Tibial nerve (tissue), 4 donors: ENCODE measurements around the gene TTC23L. TPM values are rescaled to one million over a fixed set of nuclear protein-coding genes. Genes with fewer than 3 reads are reported as not detected.

Experiments
- DNase-seq, 2 donors: peaks; one replicate each; pipeline ENCODE4 v3.0.0-alpha.2; 2019; ENCODE audit warnings: low spot score in 2 of 2
- H3K27ac ChIP-seq, 4 donors: fragments of 200-600 bp; sonication (generic) in 3 of 4; one replicate each; pipeline ENCODE4 v1.5.1; 2017 to 2019; ENCODE audit warnings: mild to moderate bottlenecking in 1 of 4
- H3K27me3 ChIP-seq, 2 donors: fragments of 200-600 bp; sonication (generic) in 1 of 2; one replicate each; pipeline versions ENCODE4 v1.5.1 to v1.6.0; 2017 to 2019
- H3K36me3 ChIP-seq, 3 donors: fragments of 200-600 bp; sonication (generic); one replicate each; pipeline ENCODE4 v1.5.1; 2018 to 2019
- H3K4me1 ChIP-seq, 4 donors: fragments of 200-600 bp; sonication (generic) in 3 of 4; one replicate each; pipeline ENCODE4 v1.5.1; 2017 to 2019
- H3K4me3 ChIP-seq, 4 donors: fragments of 200-600 bp; sonication (generic) in 3 of 4; one replicate each; pipeline ENCODE4 v1.5.1; 2017 to 2019; ENCODE audit warnings: mild to moderate bottlenecking in 1 of 4, moderate library complexity in 1 of 4
- H3K9me3 ChIP-seq, 4 donors: fragments of 200-600 bp; sonication (generic) in 3 of 4; one replicate each; pipeline ENCODE4 v1.5.1; 2017 to 2019
- CTCF ChIP-seq, 5 experiments: fragments of 200-600 bp in 3 of 5; fragments of 450-650 bp in 2 of 5; sonication (generic) in 3 of 5; IDR thresholded peaks; one replicate each; pipeline ENCODE4 v1.5.1; 2016 to 2019; ENCODE audit warnings: antibody characterized with exemption in 5 of 5, mild to moderate bottlenecking in 3 of 5, moderate library complexity in 2 of 5
- EP300 ChIP-seq, 2 donors: sonication (generic); formaldehyde crosslinking; IDR thresholded peaks; one replicate each; pipeline ENCODE4 v1.6.1; 2017; ENCODE audit warnings: antibody characterized with exemption in 2 of 2, mild to moderate bottlenecking in 1 of 2
- POLR2A ChIP-seq, 2 donors: fragments of 450-650 bp; IDR thresholded peaks; one replicate each; pipeline ENCODE4 v1.6.1; 2017; ENCODE audit warnings: antibody characterized with exemption in 2 of 2, mild to moderate bottlenecking in 2 of 2, moderate library complexity in 2 of 2
- WGBS, 2 donors: methylation state at CpG; one replicate each; pipeline ENCODE4 v1.1.5; 2018; 5-methylcytosine and 5-hydroxymethylcytosine counted together
- total RNA-seq, 4 donors: library from RNA; depleted of rRNA; stranded (reverse); fragments of >200 nt; gene quantifications; one replicate each; pipeline ENCODE4 v1.1.0, GENCODE V29; 2016

Gene TTC23L
- total RNA-seq, 4 donors from 2014 or later, result 0.39 to 5.4 (median 2.7) TPM

GRCh38 chr5:34876275-34876674 is 37.3 kb downstream of the TTC23L start:
- H3K27me3 ChIP-seq, result no peaks in the 10 kb centered on the region
- H3K9me3 ChIP-seq, result peaks cover 0 to 15% (median 0%) of the 10 kb centered on the region in 4 donors
- TF ChIP-seq EP300 (IDR thresholded peaks at IDR 0.05), result no peak
- TF ChIP-seq POLR2A (IDR thresholded peaks at IDR 0.05), result no peak
- no peak for TF ChIP-seq CTCF (IDR thresholded peaks at IDR 0.05)
- H3K4me1 ChIP-seq, result no peaks in the 10 kb centered on the region
- no peak for DNase-seq
- H3K36me3 ChIP-seq, result no peaks in the 10 kb centered on the region
- no peak overlapping the region for H3K4me3 ChIP-seq
- H3K27ac ChIP-seq, result no peak overlapping the region

DNA sequence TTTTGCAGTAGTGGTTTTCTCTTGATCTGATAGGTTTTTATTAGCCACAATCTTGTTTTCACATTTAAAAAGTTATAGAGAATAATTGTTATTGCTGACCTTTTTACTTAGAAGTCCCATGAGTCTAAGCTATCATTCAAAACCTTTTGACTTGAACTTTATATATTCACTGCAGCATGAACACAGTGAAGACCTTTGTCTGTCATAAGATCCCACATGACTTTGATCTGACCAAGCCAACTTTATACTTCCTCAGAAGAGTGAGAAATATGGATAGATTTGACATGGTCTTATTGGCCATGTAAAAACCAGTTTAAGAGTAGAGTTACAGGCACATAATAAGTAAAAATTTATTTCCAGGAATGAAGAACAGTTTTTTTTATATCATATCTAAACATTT is 42.3 kb downstream of the TTC23L start:
- Histone ChIP-seq H3K4me3 (no peak overlapping the region), H3K27me3 (no peaks in the 10 kb centered on the region), H3K9me3 (peaks cover 0 to 10% (median 0%) of the 10 kb centered on the region in 4 donors), H3K27ac (no peak overlapping the region), H3K4me1 (no peaks in the 10 kb centered on the region), H3K36me3 (no peaks in the 10 kb centered on the region)
- no peak for DNase-seq
- TF ChIP-seq EP300 (IDR thresholded peaks at IDR 0.05) (no peak), POLR2A (IDR thresholded peaks at IDR 0.05) (no peak), CTCF (IDR thresholded peaks at IDR 0.05) (no peak)

DNA sequence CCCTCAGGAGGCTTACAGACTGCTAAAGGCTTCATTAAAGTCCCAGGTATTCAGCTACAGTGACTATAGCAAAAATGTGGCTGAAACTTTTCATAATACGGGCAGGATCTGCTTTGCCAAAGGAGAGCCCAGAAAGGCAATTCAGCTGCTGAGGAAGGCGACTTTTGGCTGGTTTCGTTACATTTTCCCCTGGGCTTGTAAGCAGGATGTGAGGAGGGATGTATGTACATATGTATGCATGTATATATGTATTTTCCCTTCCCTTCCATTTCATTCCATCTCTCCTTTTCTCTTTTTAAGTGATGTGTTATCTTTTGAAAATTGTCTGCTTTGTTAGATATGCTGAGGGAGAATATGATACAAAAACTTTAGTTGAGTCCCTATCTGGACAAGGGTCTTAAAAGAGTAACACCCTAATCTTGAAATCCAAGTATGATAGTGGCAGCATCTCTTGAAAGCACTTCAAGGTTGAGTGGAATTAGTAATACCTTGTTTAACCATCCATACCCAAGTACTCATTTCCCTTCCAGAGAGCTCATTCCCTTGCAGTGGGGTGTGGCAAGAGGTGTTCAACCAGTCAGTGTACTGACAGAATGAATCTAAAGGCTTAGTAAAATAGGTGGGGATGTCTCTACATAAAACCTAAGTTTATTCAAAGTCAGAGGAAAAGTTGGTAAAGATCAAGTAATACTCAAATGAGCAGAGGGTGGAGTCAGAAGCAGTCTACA is 47.6 kb downstream of the TTC23L start:
- Histone ChIP-seq H3K4me1 (peaks cover 0 to 2% (median 0%) of the 10 kb centered on the region in 4 donors), H3K36me3 (no peaks in the 10 kb centered on the region), H3K27ac (no peak overlapping the region), H3K4me3 (no peak overlapping the region), H3K27me3 (no peaks in the 10 kb centered on the region), H3K9me3 (no peaks in the 10 kb centered on the region)
- TF ChIP-seq CTCF (IDR thresholded peaks at IDR 0.05) (no peak), POLR2A (IDR thresholded peaks at IDR 0.05) (no peak), EP300 (IDR thresholded peaks at IDR 0.05) (no peak)
- no peak for DNase-seq
- WGBS, 2 donors, result 86 to 90% methylated on average over 3 of the region's 3 CpGs

DNA sequence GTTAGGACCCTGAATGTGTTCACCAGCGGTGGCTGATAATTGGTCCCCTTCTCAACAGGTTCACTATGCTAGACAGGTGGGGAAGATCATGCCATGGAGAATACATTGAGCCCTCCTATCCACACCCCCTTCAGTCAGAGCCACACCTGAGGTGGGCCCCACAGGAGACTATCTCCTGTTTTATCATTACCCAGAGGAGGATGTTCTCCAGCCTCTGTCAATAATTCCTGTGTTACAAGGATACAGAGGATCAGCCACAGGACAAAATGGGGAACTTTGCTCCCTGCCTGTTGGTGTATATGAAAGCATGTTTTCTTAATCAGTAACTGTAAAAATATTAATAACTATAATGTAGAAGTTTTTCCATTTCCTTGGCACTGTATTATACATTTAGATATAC is 50.4 kb downstream of the TTC23L start:
- Histone ChIP-seq H3K9me3 (no peaks in the 10 kb centered on the region), H3K27me3 (no peaks in the 10 kb centered on the region), H3K27ac (no peak overlapping the region), H3K4me1 (peaks cover 0 to 6% (median 0%) of the 10 kb centered on the region in 4 donors), H3K36me3 (no peaks in the 10 kb centered on the region), H3K4me3 (no peak overlapping the region)
- no peak for DNase-seq
- TF ChIP-seq CTCF (IDR thresholded peaks at IDR 0.05), result no peak
- no peak for TF ChIP-seq EP300 (IDR thresholded peaks at IDR 0.05)
- no peak for TF ChIP-seq POLR2A (IDR thresholded peaks at IDR 0.05)
- 93 to 100% methylated on average over 1 of the region's 1 CpG for WGBS, 2 donors

GRCh38 chr5:34891981-34892380 is 53.0 kb downstream of the TTC23L start:
- Histone ChIP-seq H3K27ac (no peak overlapping the region), H3K27me3 (no peaks in the 10 kb centered on the region), H3K36me3 (no peaks in the 10 kb centered on the region), H3K9me3 (no peaks in the 10 kb centered on the region), H3K4me3 (no peak overlapping the region), H3K4me1 (peaks cover 0 to 6% (median 0%) of the 10 kb centered on the region in 4 donors)
- 52 to 60% methylated on average over 5 of the region's 5 CpGs for WGBS, 2 donors
- DNase-seq, result peak in 1 of 2 donors; percentile 69
- TF ChIP-seq POLR2A (IDR thresholded peaks at IDR 0.05) (no peak), CTCF (IDR thresholded peaks at IDR 0.05) (no peak), EP300 (IDR thresholded peaks at IDR 0.05) (peak in 1 of 2 donors; percentile 76)
